ENCODE measurements around the gene CFAP99.

The CFAP99 gene

DNA sequence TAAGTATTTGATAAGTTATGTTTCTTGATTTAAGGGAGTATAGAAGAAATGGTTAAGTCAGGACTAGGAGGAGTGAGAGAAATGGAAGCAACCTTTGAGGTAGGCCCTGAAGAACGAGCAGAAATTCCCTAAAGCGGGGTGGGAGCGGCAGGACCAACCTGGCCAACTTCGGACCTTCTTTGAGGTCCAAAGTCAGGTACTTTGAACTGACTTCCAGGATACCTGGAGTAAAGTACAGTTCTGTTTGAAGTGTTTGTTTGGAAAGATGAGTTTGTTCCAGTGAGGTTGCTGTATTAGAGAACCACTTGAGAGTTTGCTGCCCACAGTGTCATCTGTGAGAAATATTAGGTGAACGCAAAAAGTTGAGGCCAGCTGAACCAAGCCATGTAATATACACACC is 61.9 kb downstream of the CFAP99 start:
- DNase-seq (ENCODE audit: low read depth) = no peak
- TF ChIP-seq, protein P1, sequence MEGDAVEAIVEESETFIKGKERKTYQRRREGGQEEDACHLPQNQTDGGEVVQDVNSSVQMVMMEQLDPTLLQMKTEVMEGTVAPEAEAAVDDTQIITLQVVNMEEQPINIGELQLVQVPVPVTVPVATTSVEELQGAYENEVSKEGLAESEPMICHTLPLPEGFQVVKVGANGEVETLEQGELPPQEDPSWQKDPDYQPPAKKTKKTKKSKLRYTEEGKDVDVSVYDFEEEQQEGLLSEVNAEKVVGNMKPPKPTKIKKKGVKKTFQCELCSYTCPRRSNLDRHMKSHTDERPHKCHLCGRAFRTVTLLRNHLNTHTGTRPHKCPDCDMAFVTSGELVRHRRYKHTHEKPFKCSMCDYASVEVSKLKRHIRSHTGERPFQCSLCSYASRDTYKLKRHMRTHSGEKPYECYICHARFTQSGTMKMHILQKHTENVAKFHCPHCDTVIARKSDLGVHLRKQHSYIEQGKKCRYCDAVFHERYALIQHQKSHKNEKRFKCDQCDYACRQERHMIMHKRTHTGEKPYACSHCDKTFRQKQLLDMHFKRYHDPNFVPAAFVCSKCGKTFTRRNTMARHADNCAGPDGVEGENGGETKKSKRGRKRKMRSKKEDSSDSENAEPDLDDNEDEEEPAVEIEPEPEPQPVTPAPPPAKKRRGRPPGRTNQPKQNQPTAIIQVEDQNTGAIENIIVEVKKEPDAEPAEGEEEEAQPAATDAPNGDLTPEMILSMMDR (IDR thresholded peaks at IDR 0.05; ENCODE audit: insufficient read depth, low read depth, low read length, missing control alignments) = no peak
- no peak overlapping the region for H3K4me3 ChIP-seq (ENCODE audit: low read depth, low read length)

DNA sequence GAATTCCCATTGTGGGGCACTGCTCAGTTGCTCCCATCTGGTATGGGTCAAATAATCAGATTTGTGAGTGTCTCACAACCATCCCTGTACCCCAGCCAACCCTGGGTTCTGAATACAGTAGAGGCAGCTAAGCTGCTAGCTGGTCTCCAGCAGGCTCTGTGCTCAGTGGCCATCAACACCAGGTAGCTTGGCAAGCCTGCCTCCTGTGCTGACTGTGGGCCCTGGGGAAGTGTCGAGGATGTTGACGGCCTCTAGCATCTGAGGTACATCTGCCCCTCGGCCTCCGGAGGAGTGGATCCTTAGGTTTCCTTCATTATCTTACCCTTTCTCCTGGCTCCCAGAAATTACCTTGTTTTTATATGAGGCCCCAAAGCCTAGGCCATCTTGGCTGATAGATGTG is 63.4 kb downstream of the CFAP99 start:
- TF ChIP-seq, protein P1 (IDR thresholded peaks at IDR 0.05; ENCODE audit: insufficient read depth, low read depth, low read length, missing control alignments) = no peak
- DNase-seq (ENCODE audit: low read depth) = no peak
- H3K4me3 ChIP-seq (ENCODE audit: low read depth, low read length) = peak overlapping the region; percentile 31

DNA sequence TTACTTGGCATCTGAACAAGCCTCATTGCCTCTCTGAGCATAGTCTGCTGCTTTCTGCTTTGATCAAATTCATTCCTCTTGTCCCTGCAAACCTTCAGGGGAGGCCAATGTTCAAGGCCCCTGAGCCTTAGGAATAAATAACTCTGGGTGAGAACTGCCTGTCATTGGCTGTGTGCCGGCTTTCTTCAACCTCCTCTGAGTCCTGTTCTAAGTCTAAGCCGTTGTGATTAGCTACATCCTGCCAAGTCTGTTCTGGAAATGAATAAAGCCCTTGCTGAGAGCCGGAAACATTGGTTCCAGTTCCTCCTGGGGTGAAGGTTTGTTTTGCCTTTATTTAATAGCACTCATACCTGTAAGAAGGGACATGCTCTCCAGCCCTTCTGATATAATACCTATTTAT is 63.9 kb downstream of the CFAP99 start:
- TF ChIP-seq, protein P1 (IDR thresholded peaks at IDR 0.05; ENCODE audit: insufficient read depth, low read depth, low read length, missing control alignments) = no peak
- peak; percentile 86 for DNase-seq (ENCODE audit: low read depth)
- H3K4me3 ChIP-seq (ENCODE audit: low read depth, low read length) = no peak overlapping the region; the same call in 1 of the 2 replicates

DNA sequence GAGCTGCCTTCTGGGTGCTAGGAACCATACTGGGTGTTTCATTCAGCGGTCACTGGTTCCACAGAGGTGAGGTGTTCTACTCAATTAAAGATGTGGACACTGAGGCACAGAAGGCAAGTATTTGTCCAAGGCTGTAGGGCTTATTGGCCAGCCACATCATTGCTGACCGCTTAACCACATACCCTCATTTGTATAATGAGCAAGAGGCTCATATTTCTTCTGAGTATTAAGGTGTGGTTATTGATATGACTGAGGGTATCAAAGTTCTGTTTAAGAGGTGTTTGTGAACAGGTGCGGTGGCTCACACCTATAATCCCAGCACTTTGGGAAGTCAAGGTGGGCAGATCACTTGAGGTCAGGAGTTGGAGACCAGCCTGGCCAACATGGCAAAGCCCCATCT is 64.5 kb downstream of the CFAP99 start:
- DNase-seq (ENCODE audit: low read depth) = peak; percentile 42
- TF ChIP-seq, protein P1 (IDR thresholded peaks at IDR 0.05; ENCODE audit: insufficient read depth, low read depth, low read length, missing control alignments) = no peak
- no peak overlapping the region for H3K4me3 ChIP-seq (ENCODE audit: low read depth, low read length)

DNA sequence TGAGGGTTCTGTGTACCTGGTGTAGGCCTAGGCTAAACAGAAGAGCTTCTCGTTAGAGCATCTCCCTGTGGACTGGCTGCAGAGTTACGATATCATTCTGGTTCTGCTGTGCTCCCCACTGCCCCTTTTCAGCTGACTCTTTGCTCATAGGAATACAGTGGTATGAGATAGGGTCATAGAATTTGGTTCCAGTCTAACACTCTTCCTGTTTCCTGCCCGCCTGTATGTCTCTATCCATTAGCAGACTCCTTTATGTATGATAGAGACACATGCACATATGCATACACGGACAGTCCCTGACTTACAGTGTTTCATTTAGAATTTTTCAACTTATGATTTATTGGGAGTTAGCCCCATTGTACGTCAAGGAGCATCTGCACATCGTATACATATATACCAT is 65.4 kb downstream of the CFAP99 start:
- TF ChIP-seq, protein P1 (IDR thresholded peaks at IDR 0.05; ENCODE audit: insufficient read depth, low read depth, low read length, missing control alignments) = no peak
- no peak for DNase-seq (ENCODE audit: low read depth)
- H3K4me3 ChIP-seq (ENCODE audit: low read depth, low read length) = no peak overlapping the region

DNA sequence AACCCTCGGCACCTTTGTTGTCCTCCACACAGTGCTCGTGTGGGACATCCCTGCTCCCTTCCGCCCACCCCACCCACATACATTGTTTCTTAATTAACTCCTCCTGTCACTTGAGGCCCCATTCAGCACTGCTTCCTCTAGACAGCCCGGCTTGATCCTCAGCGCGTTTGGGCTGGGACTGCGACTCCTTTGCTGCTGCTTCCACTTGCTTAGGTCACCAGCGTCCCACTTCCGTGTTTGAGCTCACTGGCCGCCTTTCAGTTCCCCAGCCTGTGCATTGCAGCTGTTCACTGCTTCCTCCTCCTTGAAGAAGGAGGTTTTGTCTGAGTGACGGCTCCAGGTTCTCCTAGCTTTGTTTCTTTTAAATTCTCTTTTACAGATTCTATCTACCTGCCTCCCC is 66.2 kb downstream of the CFAP99 start:
- TF ChIP-seq, protein P1 (IDR thresholded peaks at IDR 0.05; ENCODE audit: insufficient read depth, low read depth, low read length, missing control alignments) = no peak
- peak; percentile 89 for DNase-seq (ENCODE audit: low read depth)
- no peak overlapping the region for H3K4me3 ChIP-seq (ENCODE audit: low read depth, low read length)

DNA sequence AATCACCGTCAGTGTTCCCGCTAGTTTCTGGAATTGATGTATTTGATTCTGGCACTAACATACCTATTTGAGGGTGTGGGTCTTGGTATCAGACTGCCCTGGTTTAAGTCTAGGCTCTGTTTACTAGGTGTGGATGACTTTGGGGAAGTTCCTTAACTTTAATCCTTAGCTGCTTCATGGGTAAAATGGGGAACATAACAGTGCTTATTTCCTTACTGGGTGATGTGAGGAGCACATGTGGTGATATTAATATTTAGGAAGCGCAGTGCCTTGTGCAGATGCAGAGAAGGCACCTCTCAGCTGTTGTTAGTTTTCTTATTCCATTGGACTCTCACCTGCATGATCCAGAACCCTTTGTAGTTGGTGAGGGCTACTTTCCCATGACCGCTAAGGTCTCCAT is 67.2 kb downstream of the CFAP99 start:
- no peak for DNase-seq (ENCODE audit: low read depth)
- H3K4me3 ChIP-seq (ENCODE audit: low read depth, low read length) = no peak overlapping the region
- TF ChIP-seq, protein P1 (IDR thresholded peaks at IDR 0.05; ENCODE audit: insufficient read depth, low read depth, low read length, missing control alignments) = no peak
